T-helper 2 cell treated with Interferon-gamma antibody and Interleukin-4, amounts not matched to agents 5 μg/mL and 100 μg/mL, for 36 hours (primary cell): ENCODE results near the gene VRK3.

Experiments used
- DNase-seq: peaks from one replicate; pipeline ENCODE4 v3.0.0; 2021; ENCODE audit warnings: low spot score
- H3K27ac Mint-ChIP-seq: one replicate; pipeline ENCODE4 v1.8.0; 2021; ENCODE audit warnings: mild to moderate bottlenecking, mixed read lengths
- H3K27me3 Mint-ChIP-seq: one replicate; pipeline ENCODE4 v1.8.0; 2021; ENCODE audit warnings: low read depth, mixed read lengths
- H3K36me3 Mint-ChIP-seq: one replicate; pipeline ENCODE4 v1.8.0; 2021; ENCODE audit warnings: low read depth, mixed read lengths
- H3K4me1 Mint-ChIP-seq: one replicate; pipeline ENCODE4 v1.8.0; 2021; ENCODE audit warnings: low read depth, mixed read lengths
- H3K4me3 Mint-ChIP-seq: one replicate; pipeline ENCODE4 v1.8.0; 2022; ENCODE audit warnings: mild to moderate bottlenecking, moderate library complexity, mixed read lengths
- H3K9me3 Mint-ChIP-seq: one replicate; pipeline ENCODE4 v1.8.0; 2021; ENCODE audit warnings: mixed read lengths

VRK3 gene

DNA sequence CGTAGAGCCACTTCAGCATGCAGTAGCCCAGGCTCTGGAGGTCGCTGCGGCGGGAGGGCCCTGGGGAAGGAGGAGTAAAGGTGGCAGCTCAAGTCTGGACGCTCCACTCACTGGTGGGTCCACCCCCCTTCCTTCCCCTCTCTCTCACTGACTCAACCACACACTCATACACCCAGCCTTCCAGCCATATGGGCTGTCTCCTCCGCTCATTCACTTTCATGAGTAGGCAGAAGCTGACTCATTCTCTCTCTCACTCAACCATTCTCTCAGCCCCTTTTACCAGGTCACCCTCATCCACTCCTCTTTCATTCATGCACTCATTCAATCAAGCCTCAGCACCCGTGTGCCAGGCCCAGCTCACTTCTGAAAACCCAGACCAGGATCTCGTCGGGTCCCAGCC, 36.7 kb downstream of the VRK3 start:
- DNase-seq = peak; percentile 14
- Mint-ChIP-seq H3K4me1 (no peaks in the 10 kb centered on the region), H3K9me3 (no peaks in the 10 kb centered on the region), H3K27me3 (no peaks in the 10 kb centered on the region), H3K4me3 (no peak overlapping the region), H3K27ac (no peak overlapping the region), H3K36me3 (peaks cover 41% of the 10 kb centered on the region)

- H3K4me3 Mint-ChIP-seq = no peak overlapping the region
- no peaks in the 10 kb centered on the region for H3K9me3 Mint-ChIP-seq
- no peak overlapping the region for H3K27ac Mint-ChIP-seq
- H3K4me1 Mint-ChIP-seq = no peaks in the 10 kb centered on the region
- DNase-seq = no peak
- H3K36me3 Mint-ChIP-seq = peaks cover 41% of the 10 kb centered on the region
- no peaks in the 10 kb centered on the region for H3K27me3 Mint-ChIP-seq
Observed at GRCh38 chr19:49988007-49988406, 37.2 kb downstream of the VRK3 start.

GRCh38 chr19:49987159-49987698, 37.9 kb downstream of the VRK3 start:
- Mint-ChIP-seq H3K27ac (peak overlapping the region; percentile 4), H3K36me3 (peaks cover 41% of the 10 kb centered on the region), H3K4me3 (no peak overlapping the region), H3K4me1 (no peaks in the 10 kb centered on the region), H3K27me3 (no peaks in the 10 kb centered on the region), H3K9me3 (no peaks in the 10 kb centered on the region)
- peak; percentile 76 for DNase-seq

GRCh38 chr19:49986354-49986753, 38.8 kb downstream of the VRK3 start:
- Mint-ChIP-seq H3K4me3 (no peak overlapping the region), H3K27ac (no peak overlapping the region), H3K27me3 (no peaks in the 10 kb centered on the region), H3K36me3 (peaks cover 44% of the 10 kb centered on the region), H3K9me3 (no peaks in the 10 kb centered on the region), H3K4me1 (no peaks in the 10 kb centered on the region)
- DNase-seq = no peak

DNA sequence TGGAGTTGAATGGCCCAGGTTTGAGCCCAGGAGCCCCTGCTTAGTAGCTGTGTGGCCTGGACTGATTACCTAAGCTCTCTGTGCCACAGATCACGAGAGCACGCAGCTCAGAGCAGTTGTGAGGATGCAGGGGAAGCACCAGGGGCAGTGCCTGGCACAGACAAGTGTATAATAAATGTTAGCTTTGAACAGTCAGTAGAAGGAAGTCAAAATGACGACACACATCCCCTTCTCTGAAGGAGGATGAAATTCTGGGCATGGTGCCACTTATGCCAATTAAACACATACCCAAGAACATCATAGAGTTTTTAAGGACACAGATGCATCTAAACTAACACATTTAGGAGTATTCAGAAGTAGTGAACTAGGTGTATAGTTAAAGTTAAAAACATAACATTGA, 39.3 kb downstream of the VRK3 start:
- no peak for DNase-seq
- no peak overlapping the region for H3K4me3 Mint-ChIP-seq
- no peaks in the 10 kb centered on the region for H3K9me3 Mint-ChIP-seq
- no peak overlapping the region for H3K27ac Mint-ChIP-seq
- H3K27me3 Mint-ChIP-seq = no peaks in the 10 kb centered on the region
- no peaks in the 10 kb centered on the region for H3K4me1 Mint-ChIP-seq
- H3K36me3 Mint-ChIP-seq = peaks cover 43% of the 10 kb centered on the region

- no peak overlapping the region for H3K4me3 Mint-ChIP-seq
- H3K27me3 Mint-ChIP-seq = no peaks in the 10 kb centered on the region
- no peaks in the 10 kb centered on the region for H3K4me1 Mint-ChIP-seq
- H3K36me3 Mint-ChIP-seq = peaks cover 39% of the 10 kb centered on the region
- DNase-seq = no peak
- H3K9me3 Mint-ChIP-seq = no peaks in the 10 kb centered on the region
- no peak overlapping the region for H3K27ac Mint-ChIP-seq
Observed at GRCh38 chr19:49984491-49984890, 40.7 kb downstream of the VRK3 start.

- H3K27ac Mint-ChIP-seq = no peak overlapping the region
- no peaks in the 10 kb centered on the region for H3K4me1 Mint-ChIP-seq
- H3K9me3 Mint-ChIP-seq = no peaks in the 10 kb centered on the region
- DNase-seq = peak; percentile 56
- H3K4me3 Mint-ChIP-seq = no peak overlapping the region
- peaks cover 35% of the 10 kb centered on the region for H3K36me3 Mint-ChIP-seq
- H3K27me3 Mint-ChIP-seq = no peaks in the 10 kb centered on the region
Observed at GRCh38 chr19:49983645-49984229, 41.4 kb downstream of the VRK3 start.

- no peak overlapping the region for H3K27ac Mint-ChIP-seq
- H3K27me3 Mint-ChIP-seq = no peaks in the 10 kb centered on the region
- DNase-seq = no peak
- H3K4me3 Mint-ChIP-seq = no peak overlapping the region
- H3K9me3 Mint-ChIP-seq = no peaks in the 10 kb centered on the region
- H3K4me1 Mint-ChIP-seq = no peaks in the 10 kb centered on the region
- peaks cover 26% of the 10 kb centered on the region for H3K36me3 Mint-ChIP-seq
Observed at GRCh38 chr19:49981603-49982593, 43.3 kb downstream of the VRK3 start.

DNA sequence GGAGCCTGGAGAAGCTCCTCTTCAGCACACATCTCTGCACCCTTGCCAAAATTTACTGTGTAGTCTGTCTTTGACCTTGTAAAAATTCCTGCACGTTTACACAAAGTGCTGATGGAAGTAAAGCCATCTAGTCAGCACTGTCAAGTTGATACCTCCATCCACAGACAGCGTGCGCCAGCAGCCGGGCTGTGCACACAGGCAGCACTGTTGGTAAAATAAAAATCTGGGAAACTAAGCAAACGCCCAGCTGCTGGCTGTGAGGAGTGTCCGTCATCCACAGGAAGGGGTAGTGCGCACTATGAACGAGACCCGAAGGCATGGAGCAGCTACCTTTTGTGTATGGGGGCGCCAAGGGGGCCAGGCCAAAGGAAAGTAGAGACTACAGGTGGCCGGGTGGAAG, 46.8 kb downstream of the VRK3 start:
- no peak for DNase-seq
- H3K27me3 Mint-ChIP-seq = no peaks in the 10 kb centered on the region
- H3K27ac Mint-ChIP-seq = no peak overlapping the region
- H3K9me3 Mint-ChIP-seq = no peaks in the 10 kb centered on the region
- H3K4me1 Mint-ChIP-seq = no peaks in the 10 kb centered on the region
- peaks cover 7% of the 10 kb centered on the region for H3K36me3 Mint-ChIP-seq
- H3K4me3 Mint-ChIP-seq = no peak overlapping the region

GRCh38 chr19:49977881-49978280, 47.3 kb downstream of the VRK3 start:
- no peak for DNase-seq
- Mint-ChIP-seq H3K4me1 (no peaks in the 10 kb centered on the region), H3K27me3 (no peaks in the 10 kb centered on the region), H3K9me3 (no peaks in the 10 kb centered on the region), H3K4me3 (no peak overlapping the region), H3K36me3 (peaks cover 7% of the 10 kb centered on the region), H3K27ac (no peak overlapping the region)

GRCh38 chr19:49977076-49977475, 48.1 kb downstream of the VRK3 start:
- no peak for DNase-seq
- Mint-ChIP-seq H3K4me3 (no peak overlapping the region), H3K4me1 (no peaks in the 10 kb centered on the region), H3K27me3 (no peaks in the 10 kb centered on the region), H3K36me3 (peaks cover 7% of the 10 kb centered on the region), H3K9me3 (no peaks in the 10 kb centered on the region), H3K27ac (no peak overlapping the region)

- H3K4me3 Mint-ChIP-seq = no peak overlapping the region
- no peaks in the 10 kb centered on the region for H3K9me3 Mint-ChIP-seq
- H3K27ac Mint-ChIP-seq = no peak overlapping the region
- no peaks in the 10 kb centered on the region for H3K27me3 Mint-ChIP-seq
- H3K36me3 Mint-ChIP-seq = peaks cover 3% of the 10 kb centered on the region
- no peaks in the 10 kb centered on the region for H3K4me1 Mint-ChIP-seq
- no peak for DNase-seq
Observed at GRCh38 chr19:49976496-49976895, 48.7 kb downstream of the VRK3 start.

DNA sequence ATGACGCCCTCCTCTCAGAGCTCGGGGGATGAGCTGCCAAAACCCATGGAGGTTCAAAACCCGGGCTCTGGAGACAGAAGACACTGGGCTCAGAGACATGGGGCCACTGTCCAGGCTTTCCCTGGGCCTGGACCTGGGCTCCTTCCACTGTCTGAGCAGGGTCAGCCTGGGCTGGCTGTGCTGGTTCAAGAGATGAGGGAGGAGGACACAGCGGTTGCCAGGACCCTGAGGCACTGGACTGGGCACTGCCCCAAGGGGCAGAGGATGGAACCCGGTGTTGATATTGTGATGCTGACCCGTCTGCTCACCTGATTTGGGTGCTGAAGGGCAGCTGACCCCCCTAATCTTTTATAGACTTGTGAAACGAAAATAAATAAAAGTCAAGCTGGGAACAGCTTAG, 50.1 kb downstream of the VRK3 start:
- Mint-ChIP-seq H3K4me1 (no peaks in the 10 kb centered on the region), H3K27me3 (no peaks in the 10 kb centered on the region), H3K9me3 (no peaks in the 10 kb centered on the region), H3K4me3 (no peak overlapping the region), H3K36me3 (no peaks in the 10 kb centered on the region), H3K27ac (no peak overlapping the region)
- no peak for DNase-seq

- no peaks in the 10 kb centered on the region for H3K4me1 Mint-ChIP-seq
- no peaks in the 10 kb centered on the region for H3K36me3 Mint-ChIP-seq
- no peaks in the 10 kb centered on the region for H3K27me3 Mint-ChIP-seq
- H3K9me3 Mint-ChIP-seq = no peaks in the 10 kb centered on the region
- no peak overlapping the region for H3K27ac Mint-ChIP-seq
- no peak overlapping the region for H3K4me3 Mint-ChIP-seq
- DNase-seq = no peak
Observed at GRCh38 chr19:49973987-49974386, 51.2 kb downstream of the VRK3 start.
